ENCODE results near the gene ARHGAP23. TPM values are rescaled to one million over a fixed set of nuclear protein-coding genes. Genes with fewer than 3 reads are reported as not detected.

Gene ARHGAP23
- total and polyA plus RNA-seq, 10 of the 15 experiments (the other 5 are each of a cell fraction or from before 2014, with no cell fraction given), result 0.23 to 5.8 (median 2.1) TPM

GRCh38 chr17:38453951-38454421 lies 25.7 kb downstream of the ARHGAP23 start:
- Histone ChIP-seq H3K27me3 (replicated peaks in 1 of 2; ENCODE audit: control insufficient read depth in 2 of 2, insufficient read depth in 2 of 2, low read length in 1 of 2) (peaks cover 5 to 13% of the 10 kb centered on the region in 2 experiments; a peak in 3 of 4 replicates), H3K36me3 (ENCODE audit: control insufficient read depth in 2 of 2, insufficient read depth in 2 of 2, low read length in 1 of 2) (no peaks in the 10 kb centered on the region), H3K4me2 (ENCODE audit: control insufficient read depth, insufficient read depth) (no peak overlapping the region), H3K79me2 (ENCODE audit: control insufficient read depth, insufficient read depth, low read length) (no peaks in the 10 kb centered on the region), H3K9ac (ENCODE audit: control insufficient read depth, insufficient read depth, low read length) (no peak overlapping the region), H3K4me3 (no peak overlapping the region), H3K9me3 (replicated peaks; ENCODE audit: control insufficient read depth, insufficient read depth, low read length) (no peaks in the 10 kb centered on the region), H2AFZ (ENCODE audit: control insufficient read depth, low read depth, low read length) (no peak overlapping the region), H4K20me1 (ENCODE audit: control insufficient read depth, insufficient read depth) (no peaks in the 10 kb centered on the region), H3K4me1 (ENCODE audit: control insufficient read depth, insufficient read depth, low read length) (peaks cover 11% of the 10 kb centered on the region), H3K27ac (ENCODE audit: control insufficient read depth, insufficient read depth) (no peak overlapping the region)
- POLR2A ChIA-PET, result no interaction called here
- SMC1A ChIA-PET (ENCODE audit: uncharacterized antibody, unreplicated experiment), result no interaction called here
- in situ Hi-C loops (cut with MboI) (no loop called here), intact Hi-C loops (cut with micrococcal nuclease; ENCODE audit: unreplicated experiment) (no loop called here)
- RAD21 ChIA-PET (ENCODE audit: unreplicated experiment), result no interaction called here
- FAIRE-seq, result no peak
- CTCF ChIA-PET, result no interaction called here
- BruUV-seq (replicated peaks), result no TSS peak
- 42% methylated on average over 9 of the region's 44 CpGs for WGBS (ENCODE audit: insufficient coverage, insufficient replicate concordance, low lambda C conversion rate, missing lambda C conversion rate)
- no peak for TF ChIP-seq NR2C1 (IDR thresholded peaks at IDR 0.05)
- no peak for TF ChIP-seq NFIC (IDR thresholded peaks at IDR 0.05; ENCODE audit: low read depth, low read length)
- TF ChIP-seq ATF2 (IDR thresholded peaks at IDR 0.05; ENCODE audit: low read length), result no peak
- TF ChIP-seq ESRRA (IDR thresholded peaks at IDR 0.05; ENCODE audit: low read length), result no peak
- TF ChIP-seq IRF4 (IDR thresholded peaks at IDR 0.05; ENCODE audit: low read depth, low read length), result no peak
- no peak for TF ChIP-seq HDAC6 (IDR thresholded peaks at IDR 0.05; ENCODE audit: unreplicated experiment)
- TF ChIP-seq, protein P1, sequence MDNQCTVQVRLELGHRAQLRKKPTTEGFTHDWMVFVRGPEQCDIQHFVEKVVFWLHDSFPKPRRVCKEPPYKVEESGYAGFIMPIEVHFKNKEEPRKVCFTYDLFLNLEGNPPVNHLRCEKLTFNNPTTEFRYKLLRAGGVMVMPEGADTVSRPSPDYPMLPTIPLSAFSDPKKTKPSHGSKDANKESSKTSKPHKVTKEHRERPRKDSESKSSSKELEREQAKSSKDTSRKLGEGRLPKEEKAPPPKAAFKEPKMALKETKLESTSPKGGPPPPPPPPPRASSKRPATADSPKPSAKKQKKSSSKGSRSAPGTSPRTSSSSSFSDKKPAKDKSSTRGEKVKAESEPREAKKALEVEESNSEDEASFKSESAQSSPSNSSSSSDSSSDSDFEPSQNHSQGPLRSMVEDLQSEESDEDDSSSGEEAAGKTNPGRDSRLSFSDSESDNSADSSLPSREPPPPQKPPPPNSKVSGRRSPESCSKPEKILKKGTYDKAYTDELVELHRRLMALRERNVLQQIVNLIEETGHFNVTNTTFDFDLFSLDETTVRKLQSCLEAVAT (IDR thresholded peaks at IDR 0.05), result no peak
- no peak for TF ChIP-seq ZBTB4 (CRISPR knock-in tag; IDR thresholded peaks at IDR 0.05)
- TF ChIP-seq TCF12 (IDR thresholded peaks at IDR 0.05; ENCODE audit: low read depth, low read length), result no peak
- TF ChIP-seq MYC (IDR thresholded peaks at IDR 0.05; ENCODE audit: insufficient read depth, insufficient read length, insufficient replicate concordance, low read length, severe bottlenecking), result no peak
- no peak for TF ChIP-seq MEF2A (IDR thresholded peaks at IDR 0.05; ENCODE audit: insufficient read depth, low read depth, low read length)
- no peak for TF ChIP-seq KDM1A (IDR thresholded peaks at IDR 0.05; ENCODE audit: borderline replicate concordance)
- TF ChIP-seq CBFB (IDR thresholded peaks at IDR 0.05; ENCODE audit: low read depth), result no peak
- TF ChIP-seq PML (IDR thresholded peaks at IDR 0.05; ENCODE audit: low read length), result no peak
- ATAC-seq, result no peak
- no peak for DNase-seq (ENCODE audit: low read depth, low spot score)
